Loucy (cell line): Measurements from ENCODE around the gene AASS.

Experiments used
- EZH2phosphoT487 ChIP-seq: fragments of 200-600 bp; IDR thresholded peaks from 2 replicates; pipeline ENCODE4 v1.6.1; 2018; ENCODE audit warnings: antibody characterized with exemption, mild to moderate bottlenecking, moderate library complexity, borderline replicate concordance
- TF ChIP-seq, protein P1 (sequence below): fragments of 200-600 bp; sonication (generic); conservative IDR thresholded peaks from 2 replicates; pipeline ENCODE4 v1.5.1; 2014; ENCODE audit warnings: mild to moderate bottlenecking, antibody characterized with exemption, low read length

DNA sequence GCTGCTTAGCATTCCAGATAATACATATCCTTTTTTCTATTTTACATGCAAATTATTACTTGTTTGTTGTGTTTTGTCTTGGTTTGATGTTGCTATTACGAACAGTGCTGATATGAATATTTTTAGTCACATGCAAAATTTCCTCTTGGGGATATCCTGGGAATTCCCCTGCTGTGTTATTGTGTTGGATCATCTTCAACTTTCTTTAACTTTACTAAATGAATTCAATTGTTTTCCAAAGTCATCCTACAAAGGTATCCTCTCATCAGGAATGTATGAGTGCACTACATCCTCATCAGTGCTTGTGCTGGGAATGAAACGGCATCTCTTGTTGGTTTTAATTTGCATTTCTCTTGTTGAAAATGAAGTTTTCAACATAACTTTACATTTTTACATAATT lies 87.1 kb downstream of the AASS start:
- TF ChIP-seq, protein P1, sequence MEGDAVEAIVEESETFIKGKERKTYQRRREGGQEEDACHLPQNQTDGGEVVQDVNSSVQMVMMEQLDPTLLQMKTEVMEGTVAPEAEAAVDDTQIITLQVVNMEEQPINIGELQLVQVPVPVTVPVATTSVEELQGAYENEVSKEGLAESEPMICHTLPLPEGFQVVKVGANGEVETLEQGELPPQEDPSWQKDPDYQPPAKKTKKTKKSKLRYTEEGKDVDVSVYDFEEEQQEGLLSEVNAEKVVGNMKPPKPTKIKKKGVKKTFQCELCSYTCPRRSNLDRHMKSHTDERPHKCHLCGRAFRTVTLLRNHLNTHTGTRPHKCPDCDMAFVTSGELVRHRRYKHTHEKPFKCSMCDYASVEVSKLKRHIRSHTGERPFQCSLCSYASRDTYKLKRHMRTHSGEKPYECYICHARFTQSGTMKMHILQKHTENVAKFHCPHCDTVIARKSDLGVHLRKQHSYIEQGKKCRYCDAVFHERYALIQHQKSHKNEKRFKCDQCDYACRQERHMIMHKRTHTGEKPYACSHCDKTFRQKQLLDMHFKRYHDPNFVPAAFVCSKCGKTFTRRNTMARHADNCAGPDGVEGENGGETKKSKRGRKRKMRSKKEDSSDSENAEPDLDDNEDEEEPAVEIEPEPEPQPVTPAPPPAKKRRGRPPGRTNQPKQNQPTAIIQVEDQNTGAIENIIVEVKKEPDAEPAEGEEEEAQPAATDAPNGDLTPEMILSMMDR: no peak
- TF ChIP-seq EZH2phosphoT487: no peak
